HL-60/S4 treated with retinoic acid at 250 ng/mL for 4 days and 3 days (cell line): Measurements from ENCODE around the gene LRRTM3.

Experiments used
- in situ Hi-C: fragments of 300-500 bp; cut with MboI; formaldehyde crosslinking; loops from 2 replicates; pipeline ENCODE4 v1.7.0; 2022; ENCODE audit warnings: low sequenced_read_pairs

LRRTM3 gene

GRCh38 chr10:67015225-67015624 lies 89.4 kb downstream of the LRRTM3 start:
- in situ Hi-C loops = no loop called here

DNA sequence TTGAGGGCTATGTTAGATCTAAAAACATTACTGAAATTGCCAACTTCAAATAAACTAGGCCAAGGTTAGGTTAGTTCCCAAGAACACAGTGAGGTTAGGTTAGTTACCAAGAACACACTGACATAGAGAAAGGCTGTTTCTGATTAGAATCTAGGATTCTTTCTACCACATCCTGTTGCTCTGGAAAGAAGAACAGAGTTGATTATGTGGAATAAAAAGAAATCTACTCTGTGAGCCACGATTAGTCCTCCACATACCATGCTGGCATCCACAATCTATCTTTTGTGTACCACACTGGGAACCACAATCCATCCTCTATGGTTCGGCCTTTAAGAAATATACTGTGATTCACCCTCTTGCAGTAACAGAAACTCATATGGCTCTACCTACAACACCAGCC lies 91.4 kb downstream of the LRRTM3 start:
- in situ Hi-C loops = no loop called here

GRCh38 chr10:67022099-67022498 lies 96.3 kb downstream of the LRRTM3 start:
- in situ Hi-C loops = no loop called here

DNA sequence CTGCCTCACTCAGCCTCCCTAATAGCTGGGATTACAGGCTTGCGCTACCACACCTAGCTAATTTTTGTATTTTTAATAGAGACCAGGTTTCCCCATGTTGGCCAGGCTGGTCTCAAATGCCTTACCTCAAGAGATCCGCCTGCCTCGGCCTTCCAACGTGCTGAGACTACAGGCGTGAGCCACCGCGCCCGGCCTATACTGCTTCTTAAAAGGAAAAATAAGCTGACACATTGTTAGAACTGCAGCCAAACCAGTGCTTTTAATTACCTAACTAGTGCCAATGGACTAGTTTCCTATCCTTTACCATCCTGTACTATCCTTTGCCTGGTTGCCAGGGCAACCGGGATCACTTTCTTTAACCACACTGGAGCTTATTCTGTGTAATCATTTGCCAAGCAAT lies 108.0 kb downstream of the LRRTM3 start:
- in situ Hi-C loops = no loop called here

DNA sequence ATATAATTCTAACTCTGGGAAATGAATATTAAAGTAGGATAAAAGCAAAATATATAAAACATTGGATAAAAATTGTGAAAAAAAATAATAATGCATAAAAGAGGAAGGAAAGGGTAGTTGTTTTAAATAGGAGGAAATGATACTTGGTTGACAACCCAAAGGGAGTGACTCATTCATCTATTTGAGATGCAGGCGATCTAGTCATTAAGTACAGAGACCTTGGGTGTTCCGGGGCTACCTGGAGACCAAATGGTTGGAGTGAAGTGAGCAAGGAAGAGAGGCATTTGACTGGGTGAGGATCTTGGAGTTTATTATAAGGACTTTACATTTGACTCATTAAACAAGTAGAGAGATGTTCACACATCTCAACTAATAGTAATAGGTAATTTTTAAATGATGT lies 111.0 kb downstream of the LRRTM3 start:
- in situ Hi-C loops = no loop called here

DNA sequence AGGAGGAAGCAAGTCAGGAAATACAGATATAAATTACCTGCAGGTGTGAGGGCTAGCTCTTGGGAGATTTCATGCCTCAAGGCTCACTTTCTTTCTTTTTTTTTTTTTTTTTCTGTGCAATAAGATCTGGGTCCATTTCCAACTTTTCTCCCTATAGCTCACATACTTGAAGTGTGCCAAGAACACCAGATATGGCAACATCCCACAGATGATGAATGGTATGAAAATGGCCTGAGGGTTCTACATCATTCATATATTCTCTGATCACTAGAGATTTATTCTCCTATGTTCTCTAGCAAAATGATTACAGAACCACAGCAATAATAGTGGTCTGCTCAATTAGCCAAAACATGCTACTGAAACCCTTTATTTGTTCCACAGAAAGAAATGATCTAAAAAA lies 117.2 kb downstream of the LRRTM3 start:
- in situ Hi-C loops = no loop called here

- in situ Hi-C loops = no loop called here
Observed at GRCh38 chr10:67045404-67045803, 119.6 kb downstream of the LRRTM3 start.

DNA sequence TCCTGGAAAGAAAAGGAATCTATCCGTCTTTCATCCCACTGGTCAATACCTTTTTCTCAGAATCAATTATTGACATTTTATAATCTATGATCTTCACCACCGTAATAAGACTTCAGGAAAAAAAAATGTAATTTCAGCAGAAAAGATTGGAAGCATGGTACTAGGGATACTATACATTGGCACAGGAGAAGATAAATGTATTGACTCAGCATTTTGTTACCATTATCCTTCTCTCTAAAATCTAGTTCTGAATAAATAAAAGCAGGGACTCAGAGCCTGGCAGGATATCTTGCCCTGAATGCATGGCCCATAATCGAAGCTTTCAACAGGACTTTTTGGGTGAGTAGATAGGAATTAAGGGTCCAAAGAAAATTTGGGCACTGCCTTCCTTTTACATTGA lies 120.7 kb downstream of the LRRTM3 start:
- in situ Hi-C loops = no loop called here

- in situ Hi-C loops = no loop called here
Observed at GRCh38 chr10:67049988-67050387, 124.2 kb downstream of the LRRTM3 start.

- in situ Hi-C loops = no loop called here
Observed at GRCh38 chr10:67050415-67050814, 124.6 kb downstream of the LRRTM3 start.

DNA sequence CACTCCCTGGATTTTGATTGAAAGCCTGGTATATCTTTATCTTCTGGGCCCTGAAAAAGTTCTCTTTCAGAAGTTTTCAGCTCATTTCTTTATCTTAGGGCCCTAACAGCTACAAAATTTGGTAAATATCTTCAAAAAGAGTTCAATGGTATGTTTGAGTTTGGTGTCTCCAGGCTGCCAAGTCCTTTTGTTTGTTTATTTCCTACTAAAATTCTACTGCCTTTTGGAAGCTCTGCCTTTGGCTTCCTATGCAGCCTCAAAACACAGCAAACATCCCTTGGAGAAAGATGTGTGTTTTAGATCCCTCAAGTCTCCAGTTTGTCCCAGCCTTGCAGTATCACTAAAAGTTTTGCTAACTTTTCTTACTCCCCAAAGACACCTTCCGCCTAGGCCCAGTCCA lies 146.8 kb downstream of the LRRTM3 start:
- in situ Hi-C loops = no loop called here

GRCh38 chr10:67075491-67075971 lies 149.7 kb downstream of the LRRTM3 start:
- in situ Hi-C loops = no loop called here

DNA sequence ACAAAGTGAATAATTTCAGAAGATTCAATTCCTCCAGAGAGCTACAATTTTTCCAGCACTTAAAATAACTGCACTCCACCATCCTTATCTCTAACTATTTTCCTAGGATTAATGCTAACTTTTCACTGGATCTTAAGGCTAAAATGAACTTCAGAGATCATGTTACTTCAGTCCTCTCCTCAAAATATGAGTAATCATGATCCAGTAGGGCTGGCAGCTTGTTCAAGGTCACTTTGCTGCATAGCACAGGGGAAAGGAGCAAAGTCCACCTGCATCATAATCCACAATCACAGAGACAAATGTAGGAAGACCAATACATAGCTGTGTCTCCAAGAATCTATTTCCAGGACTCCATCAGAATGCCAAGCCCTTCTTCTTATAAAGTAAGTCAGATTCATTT lies 150.3 kb downstream of the LRRTM3 start:
- in situ Hi-C loops = no loop called here

GRCh38 chr10:67077376-67077775 lies 151.5 kb downstream of the LRRTM3 start:
- in situ Hi-C loops = no loop called here

GRCh38 chr10:67079126-67079525 lies 153.3 kb downstream of the LRRTM3 start:
- in situ Hi-C loops = no loop called here

DNA sequence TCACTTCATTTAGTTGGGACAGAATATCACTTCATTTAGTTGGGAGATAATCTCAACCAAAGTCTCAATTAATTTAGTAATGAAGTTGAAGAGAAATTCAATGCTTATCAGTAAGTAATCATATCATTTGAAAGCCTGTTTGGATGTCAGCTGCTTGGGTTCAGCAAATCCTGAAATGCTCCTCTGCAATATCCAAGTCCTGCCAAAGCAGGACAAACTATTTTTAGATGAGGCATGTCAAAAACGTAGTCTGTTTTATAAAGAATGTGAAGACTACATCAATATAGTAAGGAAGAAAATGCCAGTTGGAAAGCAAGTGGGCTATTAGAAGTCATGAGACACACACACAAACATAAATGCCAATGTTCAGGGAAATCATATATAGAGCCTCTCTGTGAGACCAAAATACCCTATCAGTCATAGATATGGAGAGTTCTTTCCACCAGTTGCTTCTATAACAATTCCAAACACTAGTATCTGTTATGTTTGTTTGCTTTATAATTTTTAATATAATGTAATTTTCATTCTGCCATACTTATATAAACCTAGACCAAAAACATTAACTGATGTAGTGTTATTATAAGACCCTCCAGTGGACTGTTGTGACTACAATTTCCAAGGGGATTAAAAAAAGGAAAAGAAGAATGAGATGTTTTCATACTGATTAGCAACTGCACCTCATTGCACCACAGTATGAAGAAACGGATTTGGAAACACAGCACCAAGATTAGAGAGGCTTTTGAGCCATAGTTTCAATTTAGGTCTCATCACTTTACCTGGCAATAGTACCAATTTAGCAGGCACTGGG lies 160.7 kb downstream of the LRRTM3 start:
- in situ Hi-C loops = no loop called here

DNA sequence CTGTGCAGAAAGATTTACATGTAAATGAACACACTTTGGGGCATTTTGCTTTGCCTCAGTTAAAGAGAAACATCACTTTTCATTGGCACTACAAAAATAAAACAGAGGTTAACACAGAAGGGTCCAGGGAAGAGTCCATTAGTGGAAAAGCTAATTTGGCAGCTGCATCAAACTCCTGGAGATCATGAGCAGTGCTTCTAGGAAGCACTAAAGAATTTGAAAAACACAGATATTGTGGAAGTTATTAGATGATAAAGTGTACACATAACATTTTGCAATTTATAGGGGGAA lies 161.2 kb downstream of the LRRTM3 start:
- in situ Hi-C loops = no loop called here

DNA sequence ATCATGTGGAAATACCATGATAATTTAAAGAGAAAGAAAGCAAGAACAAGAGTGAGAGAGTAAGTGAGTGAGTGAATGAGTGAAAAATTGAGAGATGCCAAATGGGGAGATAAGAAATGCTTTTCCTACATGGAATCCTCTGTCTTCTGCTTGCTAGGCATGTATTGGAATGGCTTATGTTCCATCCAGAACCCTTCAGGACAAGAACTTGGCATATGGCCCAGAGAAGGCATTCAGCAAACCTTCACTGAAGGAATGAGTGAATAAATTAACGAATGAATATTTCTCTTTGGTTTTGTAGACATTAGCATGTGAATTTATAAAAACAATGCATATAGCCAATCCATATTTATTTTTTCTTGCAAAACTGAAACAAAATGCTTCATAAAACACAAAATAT lies 162.2 kb downstream of the LRRTM3 start:
- in situ Hi-C loops = no loop called here

DNA sequence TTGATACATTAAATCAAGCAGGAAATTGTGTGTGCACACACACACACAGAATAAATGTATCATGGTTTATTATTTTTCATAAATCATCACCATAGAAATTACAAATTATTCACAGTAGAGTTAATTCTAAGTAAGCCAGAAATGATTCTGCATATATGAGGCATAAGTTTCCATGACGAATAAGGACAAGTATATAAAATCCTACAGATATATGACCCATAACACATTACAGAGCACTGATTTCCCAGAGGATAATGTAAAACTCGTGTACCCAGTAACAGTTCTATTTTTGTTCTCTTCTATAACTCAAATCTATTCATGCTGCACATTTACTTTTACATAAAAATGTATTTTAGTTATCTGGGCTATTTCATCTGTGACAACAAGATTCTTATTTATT lies 169.7 kb downstream of the LRRTM3 start:
- in situ Hi-C loops = no loop called here

GRCh38 chr10:67098461-67098860 lies 172.6 kb downstream of the LRRTM3 start:
- in situ Hi-C loops = no loop called here

DNA sequence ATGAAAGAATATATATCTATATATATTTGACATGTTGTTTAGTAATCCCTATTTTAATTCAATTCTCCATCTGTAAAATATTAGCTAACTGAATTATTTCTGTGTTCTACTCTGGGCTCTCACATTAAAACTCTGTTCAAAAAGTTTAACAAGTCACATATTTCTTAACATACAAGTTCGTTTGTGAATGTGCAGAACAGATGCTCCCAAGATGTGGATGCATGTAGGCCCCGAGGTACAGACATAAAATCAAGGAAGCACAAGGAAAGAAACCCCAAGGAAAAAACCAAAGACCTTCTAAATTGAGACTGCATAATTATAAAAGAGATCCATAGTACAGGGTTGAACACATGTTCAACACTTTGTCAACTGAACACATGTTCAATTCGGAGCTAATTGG lies 175.1 kb downstream of the LRRTM3 start:
- in situ Hi-C loops = no loop called here

- in situ Hi-C loops = no loop called here
Observed at GRCh38 chr10:67107670-67108069, 181.8 kb downstream of the LRRTM3 start.

DNA sequence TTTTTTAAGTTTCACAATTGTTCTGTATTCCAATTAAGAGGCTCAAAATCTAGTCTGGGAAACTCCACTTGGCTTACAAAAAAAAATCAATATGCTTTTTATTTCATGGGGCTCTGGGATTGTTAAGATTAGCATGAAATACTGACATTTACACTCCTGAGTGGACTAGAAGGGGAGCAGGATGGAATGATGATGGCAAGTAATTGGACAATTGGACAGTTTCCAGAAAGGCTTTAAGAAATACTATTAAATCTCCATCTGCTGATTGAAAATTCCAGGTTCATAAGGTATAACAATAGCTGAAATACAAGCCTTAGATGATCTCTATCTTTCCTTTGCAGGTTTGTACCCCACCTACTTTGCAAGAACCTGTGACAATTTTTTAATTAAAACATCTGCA lies 184.4 kb downstream of the LRRTM3 start:
- in situ Hi-C loops = no loop called here
